GM19351 (cell line): ENCODE data around the gene TMEM151B.

Source experiments
- ATAC-seq: cut with Tn5 transposase; IDR thresholded peaks from one replicate; pipeline ENCODE4 v1.9.1; 2021; ENCODE audit warnings: mild to moderate bottlenecking, moderate library complexity; ENCODE audit not compliant: unreplicated experiment

TMEM151B gene

GRCh38 chr6:44250067-44250717 is 20.1 kb upstream of the TMEM151B start:
- no peak for ATAC-seq

GRCh38 chr6:44250718-44251123 is 19.5 kb upstream of the TMEM151B start:
- ATAC-seq: no peak

GRCh38 chr6:44251576-44252524 is 18.4 kb upstream of the TMEM151B start:
- no peak for ATAC-seq

DNA sequence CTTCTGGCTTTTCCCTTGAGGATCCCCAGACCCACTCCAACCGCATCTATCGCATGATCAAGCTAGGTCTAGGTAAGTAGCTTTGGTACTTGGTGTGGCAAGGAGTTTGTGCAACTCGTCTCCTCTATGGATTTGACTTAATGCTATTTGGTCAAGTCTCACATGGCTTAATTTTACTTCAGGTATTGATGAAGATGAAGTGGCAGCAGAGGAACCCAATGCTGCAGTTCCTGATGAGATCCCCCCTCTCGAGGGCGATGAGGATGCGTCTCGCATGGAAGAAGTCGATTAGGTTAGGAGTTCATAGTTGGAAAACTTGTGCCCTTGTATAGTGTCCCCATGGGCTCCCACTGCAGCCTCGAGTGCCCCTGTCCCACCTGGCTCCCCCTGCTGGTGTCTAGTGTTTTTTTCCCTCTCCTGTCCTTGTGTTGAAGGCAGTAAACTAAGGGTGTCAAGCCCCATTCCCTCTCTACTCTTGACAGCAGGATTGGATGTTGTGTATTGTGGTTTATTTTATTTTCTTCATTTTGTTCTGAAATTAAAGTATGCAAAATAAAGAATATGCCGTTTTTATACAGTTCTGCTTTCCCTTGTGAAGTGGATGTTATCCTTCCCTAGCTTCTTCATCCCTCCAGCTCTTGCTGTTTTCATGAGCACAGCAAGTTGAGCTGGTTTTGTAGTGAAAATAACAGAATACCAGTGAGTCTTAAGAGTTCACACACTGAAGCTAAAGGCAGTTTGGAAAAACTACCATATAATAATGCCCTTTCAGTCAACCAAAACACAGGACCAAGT is 16.7 kb upstream of the TMEM151B start:
- no peak for ATAC-seq

DNA sequence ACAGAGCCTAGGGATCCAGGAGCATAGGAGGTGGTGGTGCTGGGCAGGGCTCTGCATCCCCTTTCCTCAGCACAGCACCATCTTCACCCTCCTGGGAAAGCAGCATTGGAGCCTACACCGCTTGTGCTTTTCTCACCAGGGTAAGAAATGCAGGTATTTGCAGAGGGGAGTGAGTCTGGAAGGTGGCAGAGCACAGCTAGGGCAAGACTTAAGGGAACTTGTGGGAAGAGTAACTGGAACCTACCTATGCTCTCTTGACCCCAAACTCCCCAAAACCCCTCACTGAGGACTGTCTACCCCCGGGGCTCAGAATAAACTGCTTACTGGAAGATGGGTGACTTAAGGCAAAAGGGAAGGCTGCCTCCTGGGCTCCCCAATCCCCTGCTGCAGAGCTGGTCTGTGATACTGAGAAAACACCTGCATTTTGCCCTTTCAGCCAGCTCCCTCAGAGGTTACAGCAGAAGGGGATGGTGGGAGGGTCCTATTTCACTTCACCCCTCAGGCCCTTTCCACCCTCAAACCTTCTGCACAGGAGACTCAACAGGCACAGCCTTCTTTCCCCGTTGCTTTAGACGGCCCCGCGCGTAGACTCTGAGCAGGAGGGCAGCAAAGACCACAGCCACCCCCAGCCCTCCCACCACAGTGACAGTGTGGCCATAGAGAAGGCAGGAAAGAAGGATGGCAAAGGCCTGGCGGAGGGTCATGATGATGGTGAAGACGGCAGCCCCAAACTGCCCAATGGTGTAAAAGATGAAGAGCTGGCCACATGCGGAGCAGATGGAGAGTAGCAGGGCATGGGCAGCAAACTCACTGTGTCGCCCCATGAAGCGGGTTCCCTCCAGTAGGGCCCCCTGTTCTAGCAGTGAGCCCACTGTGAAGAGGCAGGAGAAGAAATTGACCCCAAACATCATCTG is 15.8 kb upstream of the TMEM151B start:
- ATAC-seq: no peak

GRCh38 chr6:44255105-44255808 is 15.0 kb upstream of the TMEM151B start:
- ATAC-seq: no peak

- ATAC-seq: no peak
Observed at GRCh38 chr6:44255871-44256774, 14.1 kb upstream of the TMEM151B start.

DNA sequence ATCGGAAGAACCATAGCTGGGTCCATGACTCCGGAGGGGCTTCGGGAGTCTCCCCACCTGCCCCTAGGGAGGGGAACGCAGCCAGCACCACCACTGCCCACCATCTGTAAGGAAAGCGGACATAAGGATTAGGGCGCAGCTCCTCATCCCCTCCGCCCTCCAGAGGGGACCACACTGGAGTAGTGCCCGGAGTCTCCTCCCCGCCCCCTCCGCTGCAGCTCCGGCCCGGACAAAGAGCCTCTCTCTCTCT is 13.6 kb upstream of the TMEM151B start:
- ATAC-seq: no peak

DNA sequence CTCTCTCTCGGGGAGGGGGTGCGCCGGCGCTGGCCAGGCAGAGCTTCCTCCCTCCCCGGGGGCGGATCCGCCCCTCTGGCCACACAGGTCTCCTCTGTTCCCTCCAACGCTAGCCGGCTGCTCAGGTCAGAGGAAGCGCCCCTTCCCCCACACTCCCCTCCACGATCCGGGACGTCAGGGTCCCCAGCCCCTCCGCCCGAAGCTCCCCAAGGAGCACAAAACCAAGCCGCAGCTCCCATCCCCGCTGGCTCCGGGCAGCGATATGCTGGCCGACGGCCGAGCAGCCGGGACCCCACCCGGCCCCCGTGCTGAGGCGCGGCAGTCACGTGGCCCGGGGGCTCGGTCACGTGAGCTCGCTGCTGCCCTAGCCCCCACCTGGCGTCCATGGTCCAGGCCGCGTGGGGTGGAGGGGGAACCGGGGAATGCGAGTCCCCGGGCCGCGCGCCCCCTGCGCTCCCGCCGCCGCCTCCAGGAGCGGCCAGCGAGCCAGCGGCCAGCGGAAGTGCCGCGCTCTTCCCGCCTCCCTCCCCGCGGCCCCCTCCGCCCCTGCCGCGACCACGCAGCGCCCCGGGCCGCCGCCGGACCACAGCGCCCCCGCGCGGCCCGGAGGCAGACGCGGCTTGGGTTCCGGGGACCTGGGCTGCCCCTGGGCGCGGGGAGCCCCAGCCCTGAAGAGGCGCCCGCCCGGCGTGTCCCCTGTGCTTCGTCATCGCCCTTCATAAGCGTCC is 13.1 kb upstream of the TMEM151B start, which contains the start of gene SLC35B2:
TSS of gene SLC35B2 (minus strand) at position 504 of the 728 bp plus-strand sequence. CDS start at position 386, 118 bp downstream.
- ATAC-seq: peak; percentile 53

DNA sequence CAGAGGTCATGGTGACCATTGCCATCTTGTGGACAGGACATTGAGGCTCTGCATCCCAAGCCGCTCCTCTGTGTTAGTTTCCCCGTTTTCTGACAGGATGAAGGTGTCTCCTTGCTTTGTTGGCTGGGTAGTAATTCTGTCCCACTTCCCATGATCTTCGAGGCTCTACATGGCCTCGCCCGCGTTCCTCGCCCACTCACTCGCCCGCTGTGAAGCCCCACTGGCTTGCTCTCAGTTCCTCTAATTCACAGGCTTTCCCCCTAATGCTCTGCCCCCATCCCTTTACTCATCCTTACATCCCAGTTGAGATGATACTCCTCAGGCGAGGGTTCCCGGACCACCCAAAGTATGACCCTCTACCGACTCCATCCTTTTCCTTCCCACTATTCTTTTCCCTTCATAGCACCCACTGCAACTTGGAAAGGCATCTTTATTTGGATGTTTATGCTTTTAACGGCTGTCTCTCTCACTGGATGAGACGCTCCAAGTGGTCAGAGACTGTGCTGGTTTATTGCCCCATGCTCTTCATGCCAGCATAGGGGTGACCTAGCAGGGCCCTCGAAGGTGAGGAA is 12.4 kb upstream of the TMEM151B start:
- ATAC-seq: peak; percentile 25

- ATAC-seq: no peak
Observed at GRCh38 chr6:44258325-44258863, 11.9 kb upstream of the TMEM151B start.

GRCh38 chr6:44258921-44259320 is 11.3 kb upstream of the TMEM151B start:
- ATAC-seq: no peak

DNA sequence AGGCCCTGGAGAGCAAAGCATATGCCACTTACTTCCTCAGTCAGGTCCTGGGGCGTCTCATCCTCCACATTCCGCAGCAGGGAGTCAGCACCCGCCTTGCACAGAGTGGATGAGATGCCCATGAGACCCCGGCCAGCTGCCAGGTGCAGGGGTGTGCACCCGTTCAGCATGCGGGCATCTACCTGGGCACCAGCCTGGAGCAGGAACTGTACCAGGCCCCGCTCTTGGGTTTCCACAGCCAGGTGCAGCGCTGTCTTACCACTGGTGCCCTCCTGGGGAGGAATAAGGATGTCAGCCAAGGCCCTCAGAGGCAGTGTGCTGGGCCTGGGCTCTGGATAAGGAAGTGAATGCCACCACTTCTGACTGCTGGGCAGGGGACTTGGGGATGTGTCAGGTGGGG is 10.2 kb upstream of the TMEM151B start:
- no peak for ATAC-seq

DNA sequence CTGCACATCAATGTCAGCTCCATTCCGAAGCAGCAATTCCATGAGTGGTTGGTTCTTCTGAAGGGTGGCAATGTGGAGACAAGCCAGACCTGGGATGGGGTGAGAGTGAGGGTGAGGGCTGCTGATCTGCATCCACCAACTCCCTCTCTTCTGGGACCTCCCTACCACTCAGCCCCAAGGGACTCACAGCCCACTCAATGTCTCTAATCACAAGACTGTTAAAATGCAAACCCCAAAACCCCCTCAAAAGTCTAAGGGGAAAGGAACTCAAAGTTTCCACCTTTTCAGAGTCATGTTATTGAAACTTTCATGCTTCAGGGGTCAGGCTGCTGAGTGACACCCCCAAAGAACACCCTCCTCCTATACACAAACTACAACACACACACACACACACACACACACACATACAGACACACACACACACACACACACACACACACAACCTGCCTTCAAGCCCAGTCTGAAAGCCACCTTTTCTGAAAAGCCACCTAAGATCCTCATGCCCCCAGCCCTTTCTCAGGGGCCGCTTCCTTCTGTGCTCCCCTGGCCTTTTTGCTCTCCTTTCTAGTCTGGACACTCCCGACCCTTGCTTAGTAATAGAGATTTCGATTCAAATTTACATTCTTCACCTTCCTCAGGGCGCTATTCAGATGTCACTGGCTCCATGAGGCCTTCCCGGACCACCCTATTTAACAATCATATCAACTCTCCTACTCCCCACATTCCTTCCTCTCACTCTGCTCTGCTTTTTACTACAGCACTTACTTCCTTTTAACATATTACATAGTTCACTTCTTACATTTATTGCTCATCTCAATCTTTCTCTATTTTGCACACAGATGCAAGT is 9.6 kb upstream of the TMEM151B start:
- ATAC-seq: no peak

DNA sequence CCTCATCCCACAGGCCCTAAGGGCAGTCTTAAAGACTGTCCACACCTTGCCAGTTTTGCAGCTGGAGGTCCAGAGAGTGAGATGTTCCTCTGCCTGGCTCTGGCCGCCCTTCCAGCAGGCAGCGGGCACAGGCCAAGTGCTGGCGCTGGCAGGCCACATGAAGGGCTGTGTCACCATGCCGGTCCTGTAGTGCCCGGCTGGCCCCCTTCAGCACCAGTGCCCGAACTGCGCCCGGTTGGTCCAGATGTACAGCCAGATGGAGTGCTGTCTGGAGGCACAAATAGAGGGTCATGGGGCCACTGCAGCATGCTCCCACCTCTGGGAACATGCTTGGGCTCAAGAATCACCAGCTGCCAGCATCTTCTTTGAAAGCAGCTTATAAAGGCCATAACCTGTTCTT is 8.7 kb upstream of the TMEM151B start:
- ATAC-seq: no peak

- ATAC-seq: no peak
Observed at GRCh38 chr6:44262467-44263353, 7.5 kb upstream of the TMEM151B start.
